ENCODE data around the gene CTDSPL. TPM values are rescaled to one million over a fixed set of nuclear protein-coding genes. Genes with fewer than 3 reads are reported as not detected.
A peak's percentile ranks its signal among the peaks of the same experiment; 100 is the strongest.

CTDSPL gene
- total RNA-seq, 1 experiment from 2014 or later = 81.9 TPM

DNA sequence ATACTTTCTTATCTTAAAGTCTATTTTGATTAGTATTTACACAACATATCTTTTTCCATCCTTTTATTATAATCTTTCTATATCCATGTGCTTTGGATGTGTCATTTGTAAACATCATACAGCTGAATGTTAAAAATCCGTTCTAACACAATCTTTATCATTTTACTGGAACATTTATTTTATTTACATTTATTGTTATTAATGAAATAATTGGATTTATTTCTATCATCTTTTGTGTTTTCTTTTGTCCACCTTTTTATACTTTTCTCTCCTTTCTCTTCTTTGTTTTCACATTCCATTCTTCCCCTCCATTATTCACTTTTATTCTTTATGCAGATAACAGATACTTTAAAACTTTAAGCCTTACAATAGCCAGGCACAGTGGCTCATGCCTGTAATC, 34.7 kb upstream of the CTDSPL start:
- no peak overlapping the region for H3K4me3 Mint-ChIP-seq (ENCODE audit: low read depth, unreplicated experiment)

DNA sequence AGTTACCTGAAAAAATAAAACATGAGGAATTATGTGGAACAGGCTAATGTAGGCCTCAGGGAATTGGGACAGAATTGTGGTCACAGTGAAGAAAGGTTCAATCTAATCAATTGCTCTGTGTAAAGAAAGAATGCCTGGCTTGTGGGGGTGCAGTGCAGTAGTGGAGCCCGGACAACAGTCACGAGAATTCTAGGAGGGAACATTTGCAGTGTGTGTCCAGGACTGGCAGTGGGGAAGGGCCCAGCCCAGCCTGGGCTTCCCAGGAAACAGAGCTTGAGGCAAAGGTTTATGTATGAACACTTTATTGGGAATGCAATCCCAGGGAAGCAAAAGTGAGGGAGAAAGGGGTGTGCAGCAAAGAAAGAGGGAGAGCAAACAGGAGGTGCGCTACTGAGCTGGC, 29.2 kb upstream of the CTDSPL start:
- Mint-ChIP-seq H3K4me3 (ENCODE audit: low read depth, unreplicated experiment) (no peak overlapping the region), H3K36me3 (ENCODE audit: insufficient read depth, unreplicated experiment) (peaks cover under 1% of the 10 kb centered on the region), H3K4me1 (ENCODE audit: low read depth, unreplicated experiment) (no peaks in the 10 kb centered on the region), H3K27me3 (ENCODE audit: unreplicated experiment) (no peaks in the 10 kb centered on the region), H3K9me3 (ENCODE audit: low read depth, unreplicated experiment) (peaks cover 2% of the 10 kb centered on the region), H3K27ac (ENCODE audit: unreplicated experiment) (no peak overlapping the region)
- intact Hi-C loops (cut with micrococcal nuclease; ENCODE audit: unreplicated experiment) = no loop called here
- TF ChIP-seq, protein P1, sequence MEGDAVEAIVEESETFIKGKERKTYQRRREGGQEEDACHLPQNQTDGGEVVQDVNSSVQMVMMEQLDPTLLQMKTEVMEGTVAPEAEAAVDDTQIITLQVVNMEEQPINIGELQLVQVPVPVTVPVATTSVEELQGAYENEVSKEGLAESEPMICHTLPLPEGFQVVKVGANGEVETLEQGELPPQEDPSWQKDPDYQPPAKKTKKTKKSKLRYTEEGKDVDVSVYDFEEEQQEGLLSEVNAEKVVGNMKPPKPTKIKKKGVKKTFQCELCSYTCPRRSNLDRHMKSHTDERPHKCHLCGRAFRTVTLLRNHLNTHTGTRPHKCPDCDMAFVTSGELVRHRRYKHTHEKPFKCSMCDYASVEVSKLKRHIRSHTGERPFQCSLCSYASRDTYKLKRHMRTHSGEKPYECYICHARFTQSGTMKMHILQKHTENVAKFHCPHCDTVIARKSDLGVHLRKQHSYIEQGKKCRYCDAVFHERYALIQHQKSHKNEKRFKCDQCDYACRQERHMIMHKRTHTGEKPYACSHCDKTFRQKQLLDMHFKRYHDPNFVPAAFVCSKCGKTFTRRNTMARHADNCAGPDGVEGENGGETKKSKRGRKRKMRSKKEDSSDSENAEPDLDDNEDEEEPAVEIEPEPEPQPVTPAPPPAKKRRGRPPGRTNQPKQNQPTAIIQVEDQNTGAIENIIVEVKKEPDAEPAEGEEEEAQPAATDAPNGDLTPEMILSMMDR (IDR thresholded peaks at IDR 0.05; ENCODE audit: unreplicated experiment) = no peak
- no TSS peak for BruUV-seq (replicated peaks)
- CTCF ChIA-PET = no interaction called here
- DNase-seq = no peak

More for the DNA sequence above, 34.7 kb upstream of the CTDSPL start:
- Mint-ChIP-seq H3K27ac (ENCODE audit: unreplicated experiment) (no peak overlapping the region), H3K4me1 (ENCODE audit: low read depth, unreplicated experiment) (no peaks in the 10 kb centered on the region), H3K9me3 (ENCODE audit: low read depth, unreplicated experiment) (peaks cover 2% of the 10 kb centered on the region), H3K27me3 (ENCODE audit: unreplicated experiment) (no peaks in the 10 kb centered on the region), H3K36me3 (ENCODE audit: insufficient read depth, unreplicated experiment) (no peaks in the 10 kb centered on the region)
- BruUV-seq (replicated peaks) = no TSS peak
- no peak for DNase-seq
- intact Hi-C loops (cut with micrococcal nuclease; ENCODE audit: unreplicated experiment) = no loop called here
- TF ChIP-seq, protein P1 (IDR thresholded peaks at IDR 0.05; ENCODE audit: unreplicated experiment) = no peak
- CTCF ChIA-PET = no interaction called here

DNA sequence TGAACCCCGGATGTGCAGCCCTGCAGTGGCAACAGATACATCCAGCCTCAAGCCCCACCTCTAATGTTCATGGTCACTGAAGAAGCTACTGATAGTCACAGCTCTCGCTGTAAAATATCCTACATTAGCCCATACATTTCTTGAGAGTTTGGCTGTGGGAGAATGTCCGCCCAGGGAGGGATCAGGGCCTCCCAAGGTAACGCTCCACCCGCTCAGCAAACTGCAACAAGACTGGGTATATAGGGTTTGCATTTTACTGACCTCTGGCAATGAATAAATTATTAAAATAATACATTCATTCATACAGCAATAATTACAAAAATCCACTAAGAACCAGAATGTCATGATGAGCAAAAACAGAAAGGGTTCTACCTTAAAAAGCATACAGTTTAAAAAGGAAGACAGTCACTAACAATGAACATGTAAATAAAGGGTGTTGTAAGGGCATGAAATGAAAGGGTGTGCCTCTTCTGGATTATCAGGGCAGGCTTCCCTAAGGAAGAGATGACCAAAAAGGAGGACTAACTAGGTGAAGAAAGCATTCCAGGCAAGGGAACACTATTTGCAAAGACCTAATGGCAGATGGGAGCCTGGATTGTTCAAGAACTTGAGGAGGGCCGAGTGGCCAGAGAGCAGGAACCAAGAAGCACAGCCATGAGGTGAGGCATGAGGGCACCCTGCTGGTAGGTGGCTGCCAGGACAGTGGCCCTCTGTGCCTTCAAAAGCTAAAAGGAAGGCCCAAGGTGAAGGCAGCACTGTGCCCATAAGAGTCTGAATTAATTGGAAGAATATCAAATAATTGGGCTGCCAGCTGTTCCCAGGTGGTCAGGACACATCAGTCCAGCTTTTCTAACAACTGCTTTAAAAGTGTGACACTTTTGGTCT, 28.1 kb upstream of the CTDSPL start:
- CTCF ChIA-PET = no interaction called here
- peaks cover 2% of the 10 kb centered on the region for H3K9me3 Mint-ChIP-seq (ENCODE audit: low read depth, unreplicated experiment)
- H3K4me3 Mint-ChIP-seq (ENCODE audit: low read depth, unreplicated experiment) = no peak overlapping the region
- intact Hi-C loops (cut with micrococcal nuclease; ENCODE audit: unreplicated experiment) = no loop called here
- H3K27me3 Mint-ChIP-seq (ENCODE audit: unreplicated experiment) = no peaks in the 10 kb centered on the region
- TF ChIP-seq, protein P1 (IDR thresholded peaks at IDR 0.05; ENCODE audit: unreplicated experiment) = no peak
- no TSS peak for BruUV-seq (replicated peaks)
- H3K27ac Mint-ChIP-seq (ENCODE audit: unreplicated experiment) = no peak overlapping the region
- peaks cover 6% of the 10 kb centered on the region for H3K36me3 Mint-ChIP-seq (ENCODE audit: insufficient read depth, unreplicated experiment)
- no peaks in the 10 kb centered on the region for H3K4me1 Mint-ChIP-seq (ENCODE audit: low read depth, unreplicated experiment)
- DNase-seq = peak; percentile 11

DNA sequence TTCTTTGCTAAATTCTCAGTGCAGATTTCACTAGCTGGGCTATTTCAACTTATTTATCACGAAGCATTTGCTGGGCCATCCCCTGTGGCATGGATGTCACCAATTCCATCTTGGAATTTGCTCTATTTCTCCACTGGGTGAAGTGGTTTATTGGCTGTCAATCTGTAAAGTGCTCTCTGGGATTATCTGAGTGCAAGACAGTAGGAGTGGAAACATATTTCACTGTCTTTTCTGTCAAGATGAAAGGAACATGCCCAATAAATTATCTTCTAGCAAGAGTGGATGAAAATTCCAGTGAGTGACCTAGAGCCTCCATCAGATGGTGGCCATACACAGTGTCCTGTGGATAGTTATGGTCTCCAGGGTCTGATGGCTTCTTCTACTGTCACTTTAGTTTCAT, 25.1 kb upstream of the CTDSPL start:
- intact Hi-C loops (cut with micrococcal nuclease; ENCODE audit: unreplicated experiment) = no loop called here
- BruUV-seq (replicated peaks) = no TSS peak

More for the DNA sequence above, 25.1 kb upstream of the CTDSPL start:
- no peak for DNase-seq
- no peak overlapping the region for H3K27ac Mint-ChIP-seq (ENCODE audit: unreplicated experiment)
- H3K27me3 Mint-ChIP-seq (ENCODE audit: unreplicated experiment) = no peaks in the 10 kb centered on the region
- H3K9me3 Mint-ChIP-seq (ENCODE audit: low read depth, unreplicated experiment) = no peaks in the 10 kb centered on the region
- H3K36me3 Mint-ChIP-seq (ENCODE audit: insufficient read depth, unreplicated experiment) = peaks cover 6% of the 10 kb centered on the region
- CTCF ChIA-PET = no interaction called here
- TF ChIP-seq, protein P1 (IDR thresholded peaks at IDR 0.05; ENCODE audit: unreplicated experiment) = no peak
- H3K4me1 Mint-ChIP-seq (ENCODE audit: low read depth, unreplicated experiment) = no peaks in the 10 kb centered on the region
- no peak overlapping the region for H3K4me3 Mint-ChIP-seq (ENCODE audit: low read depth, unreplicated experiment)
